ENCODE data around the gene UBE2I. TPM values are rescaled to one million over a fixed set of nuclear protein-coding genes. Genes with fewer than 3 reads are reported as not detected.
A peak's percentile ranks its signal among the peaks of the same experiment; 100 is the strongest.

The UBE2I gene
- total RNA-seq, 4 donors from 2014 or later: 72.0 to 165 (median 107) TPM

- H3K27ac ChIP-seq: no peak overlapping the region
- no peak overlapping the region for H3K4me3 ChIP-seq
- H3K36me3 ChIP-seq: peaks cover 24% of the 10 kb centered on the region
- H3K4me1 ChIP-seq: peaks cover 39% of the 10 kb centered on the region
- H3K27me3 ChIP-seq: no peaks in the 10 kb centered on the region
- DNase-seq (ENCODE audit: low spot score in 2 of 2): no peak
- H3K9me3 ChIP-seq: no peaks in the 10 kb centered on the region
- TF ChIP-seq POLR2AphosphoS5 (IDR thresholded peaks at IDR 0.05) (no peak), EP300 (IDR thresholded peaks at IDR 0.05) (no peak), POLR2A (IDR thresholded peaks at IDR 0.05) (no peak), CTCF (IDR thresholded peaks at IDR 0.05) (no peak)
- WGBS: 80% methylated on average over 16 of the region's 33 CpGs
Measured at GRCh38 chr16:1356061-1356900, 46.8 kb downstream of the UBE2I start.

GRCh38 chr16:1357906-1358566, 48.6 kb downstream of the UBE2I start:
- no peaks in the 10 kb centered on the region for H3K9me3 ChIP-seq
- H3K4me1 ChIP-seq: peaks cover 27% of the 10 kb centered on the region
- H3K4me3 ChIP-seq: no peak overlapping the region
- TF ChIP-seq POLR2AphosphoS5 (IDR thresholded peaks at IDR 0.05): no peak
- TF ChIP-seq POLR2A (IDR thresholded peaks at IDR 0.05): no peak
- no peak for TF ChIP-seq CTCF (IDR thresholded peaks at IDR 0.05)
- TF ChIP-seq EP300 (IDR thresholded peaks at IDR 0.05): no peak
- H3K27me3 ChIP-seq: no peaks in the 10 kb centered on the region
- no peak for DNase-seq (ENCODE audit: low spot score in 2 of 2)
- WGBS: 68% methylated on average over 13 of the region's 19 CpGs
- H3K27ac ChIP-seq: no peak overlapping the region
- peaks cover 41% of the 10 kb centered on the region for H3K36me3 ChIP-seq

DNA sequence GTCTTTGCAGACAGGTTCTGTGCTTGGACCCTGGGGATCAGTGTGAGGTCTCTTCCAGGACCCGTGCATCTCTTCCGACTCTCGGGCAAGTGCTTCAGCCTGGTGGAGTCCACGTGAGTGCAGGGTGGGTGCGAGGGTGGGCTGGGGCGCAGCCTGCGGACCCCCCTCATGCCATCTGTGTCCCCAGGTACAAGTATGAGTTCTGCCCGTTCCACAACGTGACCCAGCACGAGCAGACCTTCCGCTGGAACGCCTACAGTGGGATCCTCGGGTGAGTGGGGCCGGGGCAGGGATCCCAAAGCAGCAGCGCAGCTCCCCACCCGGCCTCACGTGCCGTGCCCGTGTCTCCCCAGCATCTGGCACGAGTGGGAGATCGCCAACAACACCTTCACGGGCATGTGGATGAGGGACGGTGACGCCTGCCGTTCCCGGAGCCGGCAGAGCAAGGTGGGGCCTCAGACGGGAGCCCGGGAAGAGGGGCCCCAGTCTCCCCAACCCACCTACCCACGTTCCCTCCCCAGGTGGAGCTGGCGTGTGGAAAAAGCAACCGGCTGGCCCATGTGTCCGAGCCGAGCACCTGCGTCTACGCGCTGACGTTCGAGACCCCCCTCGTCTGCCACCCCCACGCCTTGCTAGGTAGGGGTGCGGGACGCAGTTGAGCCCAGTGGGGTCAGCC, 52.4 kb downstream of the UBE2I start:
- no peak for TF ChIP-seq EP300 (IDR thresholded peaks at IDR 0.05)
- TF ChIP-seq POLR2A (IDR thresholded peaks at IDR 0.05): no peak
- no peak for TF ChIP-seq POLR2AphosphoS5 (IDR thresholded peaks at IDR 0.05)

GRCh38 chr16:1362807-1363206, 53.4 kb downstream of the UBE2I start:
- WGBS: 94% methylated on average over 11 of the region's 11 CpGs
- H3K9me3 ChIP-seq: no peaks in the 10 kb centered on the region
- H3K27ac ChIP-seq: no peak overlapping the region
- no peaks in the 10 kb centered on the region for H3K27me3 ChIP-seq
- no peak for DNase-seq (ENCODE audit: low spot score in 2 of 2)
- peaks cover 85% of the 10 kb centered on the region for H3K36me3 ChIP-seq
- no peaks in the 10 kb centered on the region for H3K4me1 ChIP-seq
- TF ChIP-seq POLR2AphosphoS5 (IDR thresholded peaks at IDR 0.05): no peak
- no peak for TF ChIP-seq EP300 (IDR thresholded peaks at IDR 0.05)
- no peak for TF ChIP-seq POLR2A (IDR thresholded peaks at IDR 0.05)
- TF ChIP-seq CTCF (IDR thresholded peaks at IDR 0.05): no peak
- H3K4me3 ChIP-seq: no peak overlapping the region

More for the DNA sequence above, 52.4 kb downstream of the UBE2I start:
- Histone ChIP-seq H3K27me3 (no peaks in the 10 kb centered on the region), H3K27ac (no peak overlapping the region), H3K9me3 (no peaks in the 10 kb centered on the region), H3K36me3 (peaks cover 77% of the 10 kb centered on the region), H3K4me1 (peaks cover 2% of the 10 kb centered on the region), H3K4me3 (no peak overlapping the region)
- DNase-seq (ENCODE audit: low spot score in 2 of 2): no peak
- WGBS: 92% methylated on average over 31 of the region's 43 CpGs

DNA sequence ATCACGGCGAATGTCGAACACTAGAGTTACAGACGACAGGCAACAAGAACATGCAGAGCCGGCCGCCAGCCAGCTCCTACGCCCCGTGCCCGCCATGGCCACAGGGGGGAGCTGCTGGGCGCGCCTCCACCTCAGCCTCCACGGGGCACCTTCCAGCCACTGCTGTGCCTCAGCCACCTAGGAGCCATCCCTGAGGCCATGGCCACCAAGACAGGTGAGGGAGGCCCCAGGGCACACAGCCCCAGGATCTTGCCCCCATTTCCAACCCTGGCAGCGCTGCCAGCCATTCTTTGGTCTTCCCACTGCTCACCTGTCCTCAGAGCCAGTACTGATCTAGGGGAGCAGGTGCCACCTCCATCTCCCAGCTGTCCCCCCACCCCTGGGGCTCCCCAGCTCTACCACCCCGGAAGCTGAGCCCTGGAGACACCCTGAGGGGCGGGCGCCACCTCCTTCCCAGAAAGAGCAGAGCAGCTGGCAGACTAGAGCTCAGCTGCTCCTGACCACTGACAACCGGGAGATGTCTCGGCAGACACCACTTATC, 54.1 kb downstream of the UBE2I start:
- TF ChIP-seq EP300 (IDR thresholded peaks at IDR 0.05): no peak
- TF ChIP-seq POLR2A (IDR thresholded peaks at IDR 0.05): no peak
- TF ChIP-seq CTCF (IDR thresholded peaks at IDR 0.05): peak in 1 of 2 donors; percentile 83
- no peak for TF ChIP-seq POLR2AphosphoS5 (IDR thresholded peaks at IDR 0.05)
- Histone ChIP-seq H3K36me3 (peaks cover 85% of the 10 kb centered on the region), H3K27me3 (no peaks in the 10 kb centered on the region), H3K27ac (no peak overlapping the region), H3K4me3 (no peak overlapping the region), H3K9me3 (no peaks in the 10 kb centered on the region), H3K4me1 (no peaks in the 10 kb centered on the region)
- no peak for DNase-seq (ENCODE audit: low spot score in 2 of 2)
- 47% methylated on average over 17 of the region's 18 CpGs for WGBS
